ENCODE results near the gene PTRH2.
A peak's percentile ranks its signal among the peaks of the same experiment; 100 is the strongest.
"Not testable (repeated sequence)": the region's sequence is repeated elsewhere in the genome, so short reads cannot be mapped to it uniquely, and the experiment has no call there.

PTRH2 gene

DNA sequence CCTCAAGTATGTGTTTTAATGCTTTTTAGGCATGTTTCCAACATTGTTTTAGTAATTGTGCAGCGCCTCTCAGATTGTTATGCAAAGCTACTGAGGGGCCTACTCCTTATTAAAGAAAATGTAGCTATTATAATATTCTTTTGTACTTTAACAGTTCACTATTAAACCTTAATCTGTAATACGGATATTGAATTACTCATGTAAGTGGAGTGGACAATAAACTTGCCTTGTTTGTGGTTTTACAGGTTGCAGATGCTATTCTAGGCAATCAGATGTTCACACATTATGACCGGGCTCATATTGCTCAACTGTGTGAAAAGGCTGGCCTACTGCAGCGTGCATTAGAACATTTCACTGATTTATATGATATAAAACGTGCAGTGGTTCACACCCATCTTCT, 41.0 kb downstream of the PTRH2 start:
- H3K4me3 ChIP-seq (ENCODE audit: low read depth, low read length): no peak overlapping the region
- CTCF ChIA-PET: no interaction called here
- TF ChIP-seq, protein P1, sequence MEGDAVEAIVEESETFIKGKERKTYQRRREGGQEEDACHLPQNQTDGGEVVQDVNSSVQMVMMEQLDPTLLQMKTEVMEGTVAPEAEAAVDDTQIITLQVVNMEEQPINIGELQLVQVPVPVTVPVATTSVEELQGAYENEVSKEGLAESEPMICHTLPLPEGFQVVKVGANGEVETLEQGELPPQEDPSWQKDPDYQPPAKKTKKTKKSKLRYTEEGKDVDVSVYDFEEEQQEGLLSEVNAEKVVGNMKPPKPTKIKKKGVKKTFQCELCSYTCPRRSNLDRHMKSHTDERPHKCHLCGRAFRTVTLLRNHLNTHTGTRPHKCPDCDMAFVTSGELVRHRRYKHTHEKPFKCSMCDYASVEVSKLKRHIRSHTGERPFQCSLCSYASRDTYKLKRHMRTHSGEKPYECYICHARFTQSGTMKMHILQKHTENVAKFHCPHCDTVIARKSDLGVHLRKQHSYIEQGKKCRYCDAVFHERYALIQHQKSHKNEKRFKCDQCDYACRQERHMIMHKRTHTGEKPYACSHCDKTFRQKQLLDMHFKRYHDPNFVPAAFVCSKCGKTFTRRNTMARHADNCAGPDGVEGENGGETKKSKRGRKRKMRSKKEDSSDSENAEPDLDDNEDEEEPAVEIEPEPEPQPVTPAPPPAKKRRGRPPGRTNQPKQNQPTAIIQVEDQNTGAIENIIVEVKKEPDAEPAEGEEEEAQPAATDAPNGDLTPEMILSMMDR (IDR thresholded peaks at IDR 0.05; ENCODE audit: insufficient read depth, low read length, missing control alignments): no peak
- DNase-seq (ENCODE audit: low read depth, low spot score): no peak
- POLR2A ChIA-PET: no interaction called here

DNA sequence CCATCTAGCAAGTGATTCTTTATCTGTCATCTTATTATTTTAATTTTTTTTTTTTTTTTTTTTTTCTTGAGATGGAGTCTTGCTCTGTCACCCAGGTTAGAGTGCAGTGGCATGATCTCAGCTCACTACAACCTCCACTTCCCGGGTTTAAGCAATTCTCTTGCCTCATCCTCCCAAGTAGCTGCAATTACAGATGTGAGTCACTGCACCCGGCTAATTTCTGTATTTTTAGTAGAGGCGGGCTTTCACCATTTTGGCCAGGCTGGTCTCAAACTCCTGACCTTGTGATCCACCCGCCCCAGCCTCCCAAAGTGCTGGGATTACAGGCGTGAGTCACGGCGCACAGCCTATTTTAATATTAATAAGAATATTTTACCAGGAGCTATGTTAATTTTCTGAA, 50.6 kb downstream of the PTRH2 start:
- DNase-seq (ENCODE audit: low read depth, low spot score); H3K4me3 ChIP-seq (ENCODE audit: low read depth, low read length): not testable (repeated sequence)
- POLR2A ChIA-PET: interaction anchor here (0.8 kb wide), 1 partner anchor 37 kb away, joined by 5 read pairs; the partner anchor contains the start of gene CLTC
- CTCF ChIA-PET: interaction anchor here (1.7 kb wide), 1 partner anchor 135 kb away, joined by 4 read pairs; no protein-coding TSS in a partner anchor

DNA sequence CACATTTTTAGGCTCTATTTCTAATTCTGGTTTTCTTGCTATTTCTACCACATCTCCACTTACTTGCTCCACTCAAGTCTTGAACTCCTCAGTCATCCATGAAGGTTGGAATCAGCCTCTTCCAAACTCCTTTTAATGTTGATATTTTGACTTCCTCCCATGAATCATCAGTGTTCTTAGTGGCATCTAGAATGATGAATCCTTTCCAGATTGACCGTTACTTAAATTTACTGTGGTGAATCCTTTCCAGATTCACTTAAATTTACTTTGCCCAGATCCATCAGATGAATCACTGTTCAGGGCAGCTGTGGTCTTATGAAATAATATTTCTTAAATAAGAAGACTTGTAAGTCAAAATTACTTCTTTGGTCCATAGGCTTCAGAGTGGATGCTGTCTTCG, 55.1 kb downstream of the PTRH2 start:
- peak; percentile 37 for DNase-seq (ENCODE audit: low read depth, low spot score)
- ChIA-PET POLR2A (interaction anchor here (1.4 kb wide), 1 partner anchor 33 kb away, joined by 3 read pairs; the partner anchor contains the start of gene CLTC), CTCF (interaction anchor here (0.9 to 1.1 kb wide), 2 partner anchors 9 to 21 kb away, joined by 3 to 4 read pairs; no protein-coding TSS in a partner anchor)
- TF ChIP-seq, protein P1 (IDR thresholded peaks at IDR 0.05; ENCODE audit: insufficient read depth, low read length, missing control alignments): no peak
- H3K4me3 ChIP-seq (ENCODE audit: low read depth, low read length): no peak overlapping the region

GRCh38 chr17:59651346-59651745, 55.9 kb downstream of the PTRH2 start:
- no peak overlapping the region for H3K4me3 ChIP-seq (ENCODE audit: low read depth, low read length)
- TF ChIP-seq, protein P1 (IDR thresholded peaks at IDR 0.05; ENCODE audit: insufficient read depth, low read length, missing control alignments): no peak
- ChIA-PET POLR2A (no interaction called here), CTCF (interaction anchor here (0.9 to 1.1 kb wide), 2 partner anchors 10 to 22 kb away, joined by 3 to 4 read pairs; no protein-coding TSS in a partner anchor)
- DNase-seq (ENCODE audit: low read depth, low spot score): no peak

- TF ChIP-seq, protein P1 (IDR thresholded peaks at IDR 0.05; ENCODE audit: insufficient read depth, low read length, missing control alignments): no peak
- CTCF ChIA-PET: no interaction called here
- no peak overlapping the region for H3K4me3 ChIP-seq (ENCODE audit: low read depth, low read length)
- DNase-seq (ENCODE audit: low read depth, low spot score): no peak
- POLR2A ChIA-PET: no interaction called here
Measured at GRCh38 chr17:59650642-59651041, 56.6 kb downstream of the PTRH2 start.

DNA sequence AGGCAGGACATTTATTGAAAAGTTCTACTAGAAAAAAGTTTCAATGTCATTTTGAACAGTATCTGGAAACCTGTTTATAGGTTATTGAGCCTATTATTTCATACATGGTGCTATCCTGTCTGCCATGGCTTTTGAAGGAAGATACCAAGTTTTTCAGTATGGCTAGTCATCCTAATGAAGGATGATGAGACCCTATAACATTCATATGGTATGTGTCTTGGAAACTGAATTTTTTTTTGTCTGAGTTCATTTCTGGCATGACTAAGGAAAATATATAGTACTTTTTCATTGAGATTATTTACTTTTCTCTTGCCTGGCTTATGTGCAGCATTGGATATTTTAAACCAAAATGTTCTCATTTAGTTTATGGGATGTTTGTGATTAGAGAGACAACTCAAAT, 57.3 kb downstream of the PTRH2 start:
- CTCF ChIA-PET: no interaction called here
- no peak for DNase-seq (ENCODE audit: low read depth, low spot score)
- POLR2A ChIA-PET: no interaction called here
- no peak overlapping the region for H3K4me3 ChIP-seq (ENCODE audit: low read depth, low read length)
- TF ChIP-seq, protein P1 (IDR thresholded peaks at IDR 0.05; ENCODE audit: insufficient read depth, low read length, missing control alignments): no peak
